Endothelial cell of umbilical vein (primary cell): ENCODE results near the gene ZFP36. TPM values are rescaled to one million over a fixed set of nuclear protein-coding genes. Genes with fewer than 3 reads are reported as not detected.

ENCODE experiments used
- BruUV-seq: library from RNA; stranded (reverse); fragments of 400-500 nt; replicated peaks from 2 replicates; lab custom pipeline; 2021; lab: Mats Ljungman, UMichigan
- CTCF ChIA-PET: fragments of 300-600, 350-600 bp; sonication (Branson Sonifier 250); formaldehyde crosslinking; loops from one replicate; lab custom pipeline; 2021; ENCODE audit warnings: antibody characterized with exemption, inconsistent platforms; lab: Charles Lee
- POLR2A ChIA-PET: fragments of 300-600, 350-600 bp; sonication (Branson Sonifier 250); formaldehyde crosslinking; loops from one replicate; lab custom pipeline; 2021; ENCODE audit warnings: antibody characterized with exemption, inconsistent platforms; lab: Charles Lee
- DNase-seq: peaks from one replicate; pipeline ENCODE4 v3.0.0-alpha.2; 2011; ENCODE audit warnings: low read depth, low spot score
- FAIRE-seq: peaks from 2 replicates; lab custom pipeline; 2011; peaks lifted over from hg19 to GRCh38; lab: Jason Lieb, UNC
- H2AFZ ChIP-seq: 2 replicates; pipeline ENCODE4 v1.6.0; 2012; ENCODE audit warnings: low read depth, low read length, control low read depth, inconsistent platforms
- H3K27ac ChIP-seq: 2 replicates; pipeline ENCODE4 v1.5.1; 2011; ENCODE audit warnings: low read depth, mild to moderate bottlenecking, control low read depth, low read length, moderate library complexity; ENCODE audit not compliant: insufficient read depth
- H3K27me3 ChIP-seq, 2 experiments: 2 replicates each; pipeline versions ENCODE4 v1.6.0 to v1.6.1; 2011; ENCODE audit warnings: low read length in 2 of 2, mixed read lengths in 1 of 2; ENCODE audit not compliant: control insufficient read depth in 2 of 2, insufficient read depth in 2 of 2
- H3K36me3 ChIP-seq, 2 experiments: 2 replicates in 1 of 2; 3 replicates in 1 of 2; pipeline ENCODE4 v1.5.1; 2011; ENCODE audit warnings: low read length in 2 of 2, mild to moderate bottlenecking in 1 of 2, moderate library complexity in 1 of 2; ENCODE audit not compliant: control insufficient read depth in 2 of 2, insufficient read depth in 2 of 2; ENCODE audit errors: extremely low read depth in 1 of 2
- H3K4me1 ChIP-seq: 3 replicates; pipeline ENCODE4 v1.5.1; 2011; ENCODE audit warnings: mild to moderate bottlenecking, low read length; ENCODE audit not compliant: control insufficient read depth, insufficient read depth; ENCODE audit errors: extremely low read depth
- H3K4me2 ChIP-seq: 2 replicates; pipeline ENCODE4 v1.6.1; 2011; ENCODE audit warnings: low read length, control low read depth, mixed read lengths; ENCODE audit not compliant: insufficient read depth
- H3K4me3 ChIP-seq, 3 experiments: fragments of 200-600 bp in 1 of 3; sonication (generic), shearing (Covaris generic) in 1 of 3; replicated peaks in 1 of 3; 2 replicates each; pipeline ENCODE4 v1.5.1; 2011 to 2016; ENCODE audit warnings: control low read depth in 3 of 3, low read length in 3 of 3, mild to moderate bottlenecking in 2 of 3, inconsistent platforms in 1 of 3, low read depth in 1 of 3, moderate library complexity in 1 of 3; ENCODE audit not compliant: insufficient read depth in 1 of 3
- H3K79me2 ChIP-seq: 2 replicates; pipeline ENCODE4 v1.6.0; 2012; ENCODE audit warnings: low read length, inconsistent platforms; ENCODE audit not compliant: control insufficient read depth, insufficient read depth
- H3K9ac ChIP-seq: replicated peaks from 2 replicates; pipeline ENCODE3; 2011; ENCODE audit warnings: low read length, control low read depth; ENCODE audit not compliant: insufficient read depth; ENCODE audit errors: extremely low read depth
- H3K9me1 ChIP-seq: replicated peaks from 3 replicates; pipeline ENCODE4 v1.6.0; 2011; ENCODE audit warnings: mild to moderate bottlenecking, low read length; ENCODE audit not compliant: control insufficient read depth, insufficient read depth; ENCODE audit errors: extremely low read depth
- H3K9me3 ChIP-seq: replicated peaks from 2 replicates; pipeline ENCODE4 v1.5.1; 2012; ENCODE audit warnings: low read length, inconsistent platforms; ENCODE audit not compliant: control insufficient read depth, insufficient read depth
- H4K20me1 ChIP-seq: replicated peaks from 2 replicates; pipeline ENCODE3; 2011; ENCODE audit warnings: mild to moderate bottlenecking, low read length; ENCODE audit not compliant: control insufficient read depth, insufficient read depth; ENCODE audit errors: extremely low read depth
- EZH2 ChIP-seq: IDR thresholded peaks from 2 replicates; pipeline ENCODE4 v1.6.1; 2012; ENCODE audit warnings: borderline replicate concordance, low read depth, mild to moderate bottlenecking, moderate library complexity, low read length, inconsistent platforms; ENCODE audit not compliant: severe bottlenecking
- FOS ChIP-seq: IDR thresholded peaks from 2 replicates; pipeline ENCODE4 v1.6.1; 2011; ENCODE audit warnings: mild to moderate bottlenecking, low read length, moderate library complexity, borderline replicate concordance; ENCODE audit not compliant: insufficient read depth
- GATA2 ChIP-seq: IDR thresholded peaks from 2 replicates; pipeline ENCODE4 v1.7.0; 2011; ENCODE audit warnings: low read depth, mild to moderate bottlenecking, moderate library complexity, mixed read lengths, low read length; ENCODE audit not compliant: insufficient read length, insufficient read depth
- JUN ChIP-seq: IDR thresholded peaks from 2 replicates; pipeline ENCODE4 v1.6.1; 2011; ENCODE audit warnings: borderline replicate concordance, low read depth; ENCODE audit not compliant: insufficient read length, insufficient read depth
- MYC ChIP-seq: IDR thresholded peaks from one replicate; pipeline ENCODE4 v1.6.1; 2011; ENCODE audit warnings: mild to moderate bottlenecking, low read depth, low read length
- POLR2A ChIP-seq: IDR thresholded peaks from 2 replicates; pipeline ENCODE4 v1.6.1; 2012; ENCODE audit warnings: low read depth, mild to moderate bottlenecking, control low read depth, low read length
- POLR2AphosphoS5 ChIP-seq: IDR thresholded peaks from 2 replicates; pipeline ENCODE4 v1.6.1; 2012; ENCODE audit warnings: low read depth, mild to moderate bottlenecking, control low read depth, low read length, moderate library complexity; ENCODE audit not compliant: insufficient read depth
- dilution Hi-C: fragments of 300-500 bp; cut with MboI; formaldehyde crosslinking; loops from one replicate; pipeline ENCODE4 v1.15.0; 2019; ENCODE audit warnings: low sequenced_read_pairs; ENCODE audit not compliant: extremely low pct_ligation_motif_present
- intact Hi-C: fragments of 100-400 bp; cut with micrococcal nuclease; formaldehyde crosslinking; loops from one replicate; pipeline ENCODE4 v1.10.0; 2022
- polyA plus RNA-seq, 4 experiments: library from polyadenylated mRNA; depleted of rRNA in 3 of 4; stranded (reverse) in 3 of 4; unstranded in 1 of 4; fragments of >200 nt; gene quantifications; 2 replicates each; pipeline versions ENCODE4 v1.2.1 to v1.2.3, GENCODE V29; 2011 to 2012; ENCODE audit warnings: missing spikeins in 1 of 4
- total RNA-seq: library from RNA; stranded (reverse); gene quantifications from 2 replicates; pipeline ENCODE4 v1.2.3, GENCODE V29; 2021
- TF ChIP-seq, protein P1 (sequence below), 2 donors: IDR thresholded peaks; 1 replicate in 1 of 2; 2 replicates in 1 of 2; pipeline ENCODE4 v1.5.1; 2011; ENCODE audit warnings: low read length in 2 of 2, mild to moderate bottlenecking in 2 of 2, moderate library complexity in 2 of 2, control low read depth in 1 of 2, inconsistent platforms in 1 of 2, low read depth in 1 of 2; ENCODE audit not compliant: insufficient read depth in 1 of 2; ENCODE audit errors: extremely low read depth in 1 of 2
- TF ChIP-seq, protein P2 (sequence below): IDR thresholded peaks from 2 replicates; pipeline ENCODE4 v1.6.1; 2011; ENCODE audit not compliant: insufficient read depth, insufficient read length

ZFP36 gene
- total and polyA plus RNA-seq, 2 donors (not counting 3 experiments of a cell fraction or from before 2014, with no cell fraction given), result 12.2 to 21.7 TPM

DNA sequence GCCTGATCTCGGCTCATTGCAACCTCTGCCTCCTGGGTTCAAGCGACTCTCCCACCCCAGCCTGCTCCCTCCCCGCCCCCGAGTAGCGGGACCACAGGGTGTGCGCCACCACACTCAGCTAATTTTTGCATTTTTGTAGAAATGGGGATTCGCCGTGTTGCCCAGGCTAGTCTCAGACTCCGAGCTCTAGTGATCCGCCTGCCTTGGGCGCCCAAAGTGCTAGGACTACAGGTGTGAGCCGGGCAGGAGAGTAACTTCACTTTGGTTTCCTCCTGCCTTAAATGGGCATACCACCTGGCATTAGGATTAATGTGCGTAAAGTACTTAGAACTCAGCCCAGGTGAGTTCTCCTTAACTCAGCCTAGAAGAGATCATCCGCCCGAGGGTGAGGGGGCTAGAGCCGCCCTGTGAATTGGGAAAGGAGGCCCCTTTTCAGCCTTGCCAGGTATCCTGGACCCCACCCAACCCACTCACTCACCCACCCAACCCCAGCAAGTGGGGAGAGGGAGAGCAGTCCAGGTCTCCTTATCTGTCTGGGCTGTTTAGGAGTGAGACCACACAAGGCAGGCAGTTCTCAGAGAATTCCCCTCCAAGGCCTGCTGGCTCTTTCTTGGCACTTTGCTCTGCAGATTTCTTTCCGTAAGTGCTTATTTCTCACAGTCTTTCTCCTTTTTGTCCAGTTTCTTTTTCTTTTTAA, 1.2 kb upstream of the ZFP36 start:
- CTCF ChIA-PET, result interaction anchor here (5.0 kb wide), 1 partner anchor 8 kb away, joined by 42 read pairs; no protein-coding TSS in a partner anchor
- DNase-seq, result no peak
- H3K9ac ChIP-seq, result no peak overlapping the region
- H2AFZ ChIP-seq, result no peak overlapping the region
- H3K79me2 ChIP-seq, result peaks cover 22% of the 10 kb centered on the region
- H3K27ac ChIP-seq, result no peak overlapping the region
- BruUV-seq, result no TSS peak
- no peaks in the 10 kb centered on the region for H3K27me3 ChIP-seq
- H3K4me1 ChIP-seq, result peaks cover 45% of the 10 kb centered on the region
- dilution Hi-C loops (no loop called here), intact Hi-C loops (no loop called here)
- no peaks in the 10 kb centered on the region for H3K9me1 ChIP-seq
- H4K20me1 ChIP-seq, result no peaks in the 10 kb centered on the region
- no peaks in the 10 kb centered on the region for H3K36me3 ChIP-seq
- H3K4me3 ChIP-seq, result no peak overlapping the region
- POLR2A ChIA-PET, result interaction anchor here (0.7 to 1.2 kb wide), 3 partner anchors 14 to 30 kb away, joined by 3 to 6 read pairs (median 5); partner anchors contain the start of genes MED29, PAF1 and RPS16
- no peaks in the 10 kb centered on the region for H3K9me3 ChIP-seq
- TF ChIP-seq, protein P1, sequence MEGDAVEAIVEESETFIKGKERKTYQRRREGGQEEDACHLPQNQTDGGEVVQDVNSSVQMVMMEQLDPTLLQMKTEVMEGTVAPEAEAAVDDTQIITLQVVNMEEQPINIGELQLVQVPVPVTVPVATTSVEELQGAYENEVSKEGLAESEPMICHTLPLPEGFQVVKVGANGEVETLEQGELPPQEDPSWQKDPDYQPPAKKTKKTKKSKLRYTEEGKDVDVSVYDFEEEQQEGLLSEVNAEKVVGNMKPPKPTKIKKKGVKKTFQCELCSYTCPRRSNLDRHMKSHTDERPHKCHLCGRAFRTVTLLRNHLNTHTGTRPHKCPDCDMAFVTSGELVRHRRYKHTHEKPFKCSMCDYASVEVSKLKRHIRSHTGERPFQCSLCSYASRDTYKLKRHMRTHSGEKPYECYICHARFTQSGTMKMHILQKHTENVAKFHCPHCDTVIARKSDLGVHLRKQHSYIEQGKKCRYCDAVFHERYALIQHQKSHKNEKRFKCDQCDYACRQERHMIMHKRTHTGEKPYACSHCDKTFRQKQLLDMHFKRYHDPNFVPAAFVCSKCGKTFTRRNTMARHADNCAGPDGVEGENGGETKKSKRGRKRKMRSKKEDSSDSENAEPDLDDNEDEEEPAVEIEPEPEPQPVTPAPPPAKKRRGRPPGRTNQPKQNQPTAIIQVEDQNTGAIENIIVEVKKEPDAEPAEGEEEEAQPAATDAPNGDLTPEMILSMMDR (IDR thresholded peaks at IDR 0.05; ENCODE audit: extremely low read depth in 1 of 2, insufficient read depth in 1 of 2, low read depth in 1 of 2, low read length in 2 of 2), result no peak
- TF ChIP-seq, protein P2, sequence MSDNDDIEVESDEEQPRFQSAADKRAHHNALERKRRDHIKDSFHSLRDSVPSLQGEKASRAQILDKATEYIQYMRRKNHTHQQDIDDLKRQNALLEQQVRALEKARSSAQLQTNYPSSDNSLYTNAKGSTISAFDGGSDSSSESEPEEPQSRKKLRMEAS, result no peak
- TF ChIP-seq GATA2 (no peak), FOS (no peak), POLR2A (no peak), JUN (no peak), POLR2AphosphoS5 (no peak), EZH2 (no peak), MYC (no peak)
- no peak overlapping the region for H3K4me2 ChIP-seq
- FAIRE-seq, result no peak
